H1 (cell line): Measurements from ENCODE around the gene RAI14. TPM values are rescaled to one million over a fixed set of nuclear protein-coding genes. Genes with fewer than 3 reads are reported as not detected.

Experiments used
- CTCF ChIA-PET: fragments of 300-600 bp; sonication (Branson Sonifier 250); formaldehyde crosslinking; loops from one replicate; lab custom pipeline; 2021; ENCODE audit not compliant: partially characterized antibody; lab: Charles Lee
- POLR2A ChIA-PET: fragments of 300-600 bp; sonication (Branson Sonifier 250); formaldehyde crosslinking; loops from one replicate; lab custom pipeline; 2021; ENCODE audit warnings: inconsistent platforms; ENCODE audit not compliant: partially characterized antibody; lab: Charles Lee
- DNase-seq, 2 experiments: peaks; one replicate each; pipeline versions ENCODE4 v3.0.0 to v3.0.0-alpha.2; 2010 to 2022; ENCODE audit warnings: low spot score in 2 of 2, low read depth in 1 of 2, mixed read lengths in 1 of 2
- FAIRE-seq: peaks from 2 replicates; lab custom pipeline; 2011; peaks lifted over from hg19 to GRCh38; lab: Jason Lieb, UNC
- H2AFZ ChIP-seq: 2 replicates; pipeline ENCODE4 v1.8.1; 2012; ENCODE audit warnings: low read length, inconsistent platforms
- H2AK5ac ChIP-seq: 2 replicates; pipeline ENCODE4 v1.6.1; 2013; ENCODE audit warnings: low read depth, low read length
- H2BK120ac ChIP-seq: replicated peaks from 2 replicates; pipeline ENCODE3; 2013; ENCODE audit warnings: low read depth, low read length, inconsistent platforms
- H2BK12ac ChIP-seq: 2 replicates; pipeline ENCODE4 v1.6.1; 2013; ENCODE audit warnings: low read depth, low read length
- H2BK15ac ChIP-seq: 2 replicates; pipeline ENCODE4 v1.6.1; 2013; ENCODE audit warnings: low read length
- H2BK20ac ChIP-seq: 2 replicates; pipeline ENCODE4 v1.6.1; 2013; ENCODE audit warnings: low read length
- H2BK5ac ChIP-seq: 2 replicates; pipeline ENCODE4 v1.6.1; 2013; ENCODE audit warnings: low read depth, low read length
- H3K14ac ChIP-seq: 2 replicates; pipeline ENCODE4 v1.6.1; 2013; ENCODE audit warnings: inconsistent platforms; ENCODE audit not compliant: insufficient read length
- H3K18ac ChIP-seq: 2 replicates; pipeline ENCODE4 v1.6.1; 2013; ENCODE audit warnings: low read length; ENCODE audit errors: extremely low read depth
- H3K23ac ChIP-seq: 2 replicates; pipeline ENCODE4 v1.6.1; 2013; ENCODE audit warnings: inconsistent platforms; ENCODE audit not compliant: insufficient read length
- H3K23me2 ChIP-seq: 2 replicates; pipeline ENCODE4 v1.6.1; 2013; ENCODE audit warnings: low read depth, low read length
- H3K27ac ChIP-seq: 2 replicates; pipeline ENCODE4 v1.6.1; 2011; ENCODE audit warnings: low read depth, low read length, inconsistent platforms
- H3K27me3 ChIP-seq, 4 experiments: replicated peaks in 1 of 4; 1 replicate in 1 of 4; 2 replicates in 3 of 4; pipeline versions ENCODE4 v1.6.1 to v1.8.1; 2011 to 2013; ENCODE audit warnings: low read length in 3 of 4, mild to moderate bottlenecking in 3 of 4, inconsistent platforms in 2 of 4, mixed read lengths in 2 of 4, moderate library complexity in 1 of 4; ENCODE audit not compliant: control insufficient read depth in 3 of 4, insufficient read depth in 3 of 4; ENCODE audit errors: extremely low read depth in 1 of 4
- H3K36me3 ChIP-seq, 4 experiments: 2 replicates each; pipeline versions ENCODE4 v1.6.1 to v1.8.1; 2011 to 2013; ENCODE audit warnings: mild to moderate bottlenecking in 4 of 4, low read length in 3 of 4, moderate library complexity in 2 of 4, control low read depth in 1 of 4, inconsistent platforms in 1 of 4; ENCODE audit not compliant: insufficient read depth in 4 of 4, control insufficient read depth in 2 of 4
- H3K4ac ChIP-seq: replicated peaks from 2 replicates; pipeline ENCODE3; 2013; ENCODE audit warnings: low read length, low read depth, mixed read lengths, inconsistent platforms; ENCODE audit not compliant: insufficient read length
- H3K4me1 ChIP-seq, 4 experiments: replicated peaks in 1 of 4; 1 replicate in 1 of 4; 2 replicates in 3 of 4; pipeline versions ENCODE4 v1.6.1 to v1.8.1; 2011 to 2013; ENCODE audit warnings: low read length in 3 of 4, inconsistent platforms in 2 of 4, mixed read lengths in 1 of 4; ENCODE audit not compliant: insufficient read depth in 4 of 4, control insufficient read depth in 3 of 4
- H3K4me2 ChIP-seq, 2 experiments: 2 replicates each; pipeline versions ENCODE4 v1.6.1 to v1.8.1; 2011 to 2013; ENCODE audit warnings: low read depth in 2 of 2, low read length in 2 of 2, control low read depth in 1 of 2, inconsistent platforms in 1 of 2, mild to moderate bottlenecking in 1 of 2; ENCODE audit not compliant: insufficient read depth in 1 of 2
- H3K4me3 ChIP-seq, 4 experiments: fragments of 200-600, 300-600 bp in 1 of 4; sonication (generic), shearing (Covaris generic), sonication (Bioruptor Twin) in 1 of 4; 2 replicates each; pipeline versions ENCODE4 v1.5.1 to v1.8.1; 2011 to 2016; ENCODE audit warnings: low read length in 4 of 4, low read depth in 3 of 4, control low read depth in 2 of 4, inconsistent platforms in 2 of 4, mild to moderate bottlenecking in 2 of 4, mixed read lengths in 1 of 4, moderate library complexity in 1 of 4; ENCODE audit not compliant: insufficient read depth in 2 of 4; ENCODE audit errors: extremely low read depth in 1 of 4
- H3K56ac ChIP-seq: replicated peaks from 2 replicates; pipeline ENCODE3; 2013; ENCODE audit warnings: low read depth, mild to moderate bottlenecking, mixed read lengths, low read length, inconsistent platforms; ENCODE audit not compliant: insufficient read length
- H3K79me1 ChIP-seq: 2 replicates; pipeline ENCODE4 v1.6.1; 2013; ENCODE audit warnings: low read depth, low read length, control low read depth
- H3K79me2 ChIP-seq, 2 experiments: 2 replicates each; pipeline versions ENCODE4 v1.6.1 to v1.8.1; 2012 to 2013; ENCODE audit warnings: low read length in 2 of 2, mild to moderate bottlenecking in 2 of 2, inconsistent platforms in 1 of 2; ENCODE audit not compliant: insufficient read depth in 2 of 2, control insufficient read depth in 1 of 2
- H3K9ac ChIP-seq, 4 experiments: replicated peaks in 1 of 4; 1 replicate in 1 of 4; 2 replicates in 3 of 4; pipeline versions ENCODE4 v1.6.1 to v1.8.1; 2011 to 2013; ENCODE audit warnings: low read depth in 3 of 4, low read length in 3 of 4, control low read depth in 2 of 4, mild to moderate bottlenecking in 2 of 4, moderate library complexity in 2 of 4, inconsistent platforms in 1 of 4; ENCODE audit errors: extremely low read depth in 1 of 4
- H3K9me3 ChIP-seq, 2 experiments: 2 replicates each; pipeline versions ENCODE4 v1.6.1 to v1.8.1; 2012 to 2013; ENCODE audit warnings: mild to moderate bottlenecking in 2 of 2, moderate library complexity in 2 of 2, control low read depth in 1 of 2, inconsistent platforms in 1 of 2, low read depth in 1 of 2, low read length in 1 of 2, mixed read lengths in 1 of 2; ENCODE audit not compliant: insufficient read depth in 2 of 2
- H4K20me1 ChIP-seq, 2 experiments: replicated peaks in 1 of 2; 2 replicates each; pipeline versions ENCODE3 to v1.8.1; 2011 to 2013; ENCODE audit warnings: inconsistent platforms in 2 of 2, low read length in 2 of 2, mild to moderate bottlenecking in 1 of 2; ENCODE audit not compliant: insufficient read depth in 2 of 2, control insufficient read depth in 1 of 2
- H4K5ac ChIP-seq: 2 replicates; pipeline ENCODE4 v1.6.1; 2013; ENCODE audit warnings: low read length, low read depth, mixed read lengths, inconsistent platforms; ENCODE audit not compliant: insufficient read length
- H4K8ac ChIP-seq: 2 replicates; pipeline ENCODE4 v1.8.0; 2013; ENCODE audit warnings: mild to moderate bottlenecking, moderate library complexity, low read length, inconsistent platforms; ENCODE audit not compliant: insufficient read depth; ENCODE audit errors: extremely low read depth
- H4K91ac ChIP-seq: replicated peaks from 2 replicates; pipeline ENCODE3; 2013; ENCODE audit warnings: low read length, mixed read lengths, inconsistent platforms; ENCODE audit not compliant: insufficient read length
- BRCA1 ChIP-seq: IDR thresholded peaks from 2 replicates; pipeline ENCODE4 v1.6.1; 2012; ENCODE audit warnings: low read depth, low read length, improper control_type of control experiment
- CBX8 ChIP-seq: fragments of 300-800, 300-1000 bp; sonication (generic); IDR thresholded peaks from 2 replicates; pipeline ENCODE4 v1.7.1; 2016; ENCODE audit warnings: low read depth, low read length, borderline replicate concordance
- FOSL1 ChIP-seq: IDR thresholded peaks from 2 replicates; pipeline ENCODE4 v1.6.1; 2011; ENCODE audit warnings: mild to moderate bottlenecking, low read depth, low read length, moderate library complexity; ENCODE audit not compliant: insufficient read depth
- GABPA ChIP-seq: IDR thresholded peaks from 2 replicates; pipeline ENCODE4 v1.6.1; 2011; ENCODE audit warnings: mild to moderate bottlenecking, low read length, moderate library complexity, borderline replicate concordance; ENCODE audit not compliant: insufficient read depth
- SAP30 ChIP-seq: fragments of 300-600 bp; sonication (generic); IDR thresholded peaks from 2 replicates; pipeline ENCODE4 v1.7.1; 2012; ENCODE audit warnings: low read length, moderate library complexity, mild to moderate bottlenecking, inconsistent platforms; ENCODE audit not compliant: insufficient read depth, insufficient replicate concordance
- SIN3A ChIP-seq, 2 experiments: IDR thresholded peaks in 1 of 2; conservative IDR thresholded peaks in 1 of 2; 2 replicates each; pipeline ENCODE4 v1.6.1; 2011 to 2012; ENCODE audit warnings: low read length in 2 of 2, improper control_type of control experiment in 1 of 2, low read depth in 1 of 2, mild to moderate bottlenecking in 1 of 2
- SP1 ChIP-seq: IDR thresholded peaks from 2 replicates; pipeline ENCODE4 v1.6.1; 2011; ENCODE audit warnings: low read depth, low read length
- SUZ12 ChIP-seq: fragments of 200-600 bp; sonication (generic); IDR thresholded peaks from 2 replicates; pipeline ENCODE4 v1.6.1; 2012; ENCODE audit warnings: mild to moderate bottlenecking, inconsistent platforms, low read length, moderate library complexity, mixed read lengths
- polyA plus RNA-seq, 7 experiments: library from polyadenylated mRNA; depleted of rRNA in 3 of 7; stranded (reverse) in 5 of 7; unstranded in 2 of 7; fragments of >200 nt in 5 of 7; fragments of 200-250 nt in 2 of 7; gene quantifications; 1 replicate in 5 of 7; 2 replicates in 1 of 7; 4 replicates in 1 of 7; pipeline versions ENCODE4 v1.2.1 to v1.2.3, GENCODE V29; 2011 to 2013; ENCODE audit warnings: missing spikeins in 2 of 7, mixed read lengths in 2 of 7
- total RNA-seq: library from RNA; stranded (reverse); fragmentation: NEBNext Ultra II Directional; extraction: Animal tissue kit (Norgen Biotek cat#: 25700); gene quantifications from 2 replicates; pipeline ENCODE4 v1.2.1, GENCODE V29; 2021
- TF ChIP-seq, protein P1 (sequence below): IDR thresholded peaks from 2 replicates; pipeline ENCODE4 v1.6.1; 2011; ENCODE audit warnings: low read depth, mild to moderate bottlenecking, low read length; ENCODE audit not compliant: insufficient read depth

Gene RAI14
- total and polyA plus RNA-seq, 2 of the 8 experiments (the other 6 are each of a cell fraction or from before 2014, with no cell fraction given), result 48.4 to 210 TPM

DNA sequence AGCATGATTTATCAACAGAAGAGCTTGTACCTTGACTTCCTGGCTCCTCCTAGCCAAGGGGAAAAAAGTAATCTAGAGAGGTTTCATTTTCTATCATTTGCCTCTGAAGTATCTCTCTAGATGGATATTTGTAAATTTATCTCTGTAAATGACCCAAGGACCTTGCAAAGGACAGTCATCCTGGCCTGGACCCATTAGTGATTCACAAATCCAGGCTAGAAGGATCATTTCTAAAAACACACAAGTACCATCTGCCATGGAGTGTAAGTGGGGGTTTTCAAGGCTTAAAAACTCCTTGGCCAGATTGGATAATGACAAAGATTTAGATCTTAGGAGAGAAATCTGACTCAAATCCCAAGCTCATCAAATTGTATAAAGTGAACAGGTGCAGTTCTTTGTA, 190.9 kb downstream of the RAI14 start:
- Histone ChIP-seq H2BK120ac (no peak overlapping the region), H3K14ac (no peak overlapping the region), H3K23ac (no peak overlapping the region), H4K20me1 (no peaks in the 10 kb centered on the region), H3K36me3 (peaks cover 0 to 4% (median 0%) of the 10 kb centered on the region in 4 experiments; a peak in 2 of 8 replicates), H3K23me2 (no peaks in the 10 kb centered on the region; the same call in 1 of the 2 replicates), H3K56ac (no peak overlapping the region), H4K8ac (no peak overlapping the region), H2AFZ (no peak overlapping the region), H2BK5ac (no peak overlapping the region), H3K27ac (no peak overlapping the region), H2BK12ac (no peak overlapping the region), H2BK20ac (no peak overlapping the region), H3K27me3 (no peaks in the 10 kb centered on the region), H3K9me3 (peaks cover 0 to 4% of the 10 kb centered on the region in 2 experiments; a peak in 1 of 4 replicates), H3K79me1 (no peaks in the 10 kb centered on the region), H4K91ac (no peak overlapping the region), H3K18ac (no peak overlapping the region), H3K9ac (no peak overlapping the region), H3K4ac (no peak overlapping the region), H4K5ac (no peak overlapping the region), H2AK5ac (no peak overlapping the region), H3K4me1 (no peaks in the 10 kb centered on the region), H2BK15ac (no peak overlapping the region), H3K79me2 (no peaks in the 10 kb centered on the region), H3K4me3 (no peak overlapping the region), H3K4me2 (no peak overlapping the region)
- ChIA-PET CTCF (no interaction called here), POLR2A (interaction anchor here (0.7 to 1.1 kb wide), 4 partner anchors 13 to 280 kb away, joined by 3 read pairs; partner anchors contain the start of genes BRIX1 and RAD1)
- no peak for FAIRE-seq
- DNase-seq, result no peak
- TF ChIP-seq SIN3A (conservative IDR thresholded peaks at IDR 0.05 in 1 of 2, IDR thresholded peaks at IDR 0.05 in 1 of 2; ENCODE audit: low read depth in 1 of 2, low read length in 2 of 2) (no peak), GABPA (no peak), SAP30 (no peak), CBX8 (no peak), SP1 (no peak), BRCA1 (no peak), SUZ12 (no peak), FOSL1 (no peak)
- TF ChIP-seq, protein P1, sequence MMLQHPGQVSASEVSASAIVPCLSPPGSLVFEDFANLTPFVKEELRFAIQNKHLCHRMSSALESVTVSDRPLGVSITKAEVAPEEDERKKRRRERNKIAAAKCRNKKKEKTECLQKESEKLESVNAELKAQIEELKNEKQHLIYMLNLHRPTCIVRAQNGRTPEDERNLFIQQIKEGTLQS, result no peak
